BLaER1 treated with 17β-estradiol and CSF1 and Interleukin-3, amounts not matched to agents 10 nM and 100 nM (cell line): Measurements from ENCODE around the gene ARPC3.
"Not testable (repeated sequence)": the region's sequence is repeated elsewhere in the genome, so short reads cannot be mapped to it uniquely, and the experiment has no call there.

Experiments
- H3K27ac ChIP-seq, 11 experiments: shearing (Covaris generic); formaldehyde crosslinking; 2 replicates each; pipeline ENCODE4 v1.8.1; 2022
- H3K27me3 ChIP-seq, 11 experiments: shearing (Covaris generic); formaldehyde crosslinking; 2 replicates each; pipeline ENCODE4 v1.8.1; 2022
- H3K36me3 ChIP-seq, 11 experiments: shearing (Covaris generic); formaldehyde crosslinking; 2 replicates each; pipeline ENCODE4 v1.8.1; 2022
- H3K4me1 ChIP-seq, 10 experiments: shearing (Covaris generic); formaldehyde crosslinking; 2 replicates each; pipeline ENCODE4 v1.8.1; 2022
- H3K4me2 ChIP-seq, 11 experiments: shearing (Covaris generic); formaldehyde crosslinking; 2 replicates each; pipeline ENCODE4 v1.8.1; 2022
- H3K4me3 ChIP-seq, 10 experiments: shearing (Covaris generic); formaldehyde crosslinking; 2 replicates each; pipeline ENCODE4 v1.8.1; 2022
- H3K9ac ChIP-seq, 11 experiments: shearing (Covaris generic); formaldehyde crosslinking; 2 replicates each; pipeline ENCODE4 v1.8.1; 2022
- H3K9me3 ChIP-seq, 11 experiments: shearing (Covaris generic); formaldehyde crosslinking; replicated peaks in 1 of 11; 2 replicates each; pipeline ENCODE4 v1.8.1; 2022
- H4K20me1 ChIP-seq, 11 experiments: shearing (Covaris generic); formaldehyde crosslinking; 2 replicates each; pipeline ENCODE4 v1.8.1; 2022
- Cebpa-rat ChIP-seq, 11 experiments: shearing (Covaris generic); IDR thresholded peaks; 2 replicates each; pipeline ENCODE4 v1.8.1; 2022

ARPC3 gene

GRCh38 chr12:110426406-110426805 lies 23.7 kb downstream of the ARPC3 start:
- H3K36me3 ChIP-seq, result no peaks in the 10 kb centered on the region
- H3K27ac ChIP-seq, result no peak overlapping the region
- no peak overlapping the region for H3K4me3 ChIP-seq
- no peak for TF ChIP-seq Cebpa-rat (IDR thresholded peaks at IDR 0.05)
- H3K4me2 ChIP-seq, result no peak overlapping the region
- H3K27me3 ChIP-seq, result no peaks in the 10 kb centered on the region
- no peaks in the 10 kb centered on the region for H4K20me1 ChIP-seq
- H3K9ac ChIP-seq, result no peak overlapping the region
- H3K9me3 ChIP-seq, result no peaks in the 10 kb centered on the region
- H3K4me1 ChIP-seq, result peaks cover 0 to 4% (median 3%) of the 10 kb centered on the region in 10 experiments; a peak in 4 of 20 replicates

DNA sequence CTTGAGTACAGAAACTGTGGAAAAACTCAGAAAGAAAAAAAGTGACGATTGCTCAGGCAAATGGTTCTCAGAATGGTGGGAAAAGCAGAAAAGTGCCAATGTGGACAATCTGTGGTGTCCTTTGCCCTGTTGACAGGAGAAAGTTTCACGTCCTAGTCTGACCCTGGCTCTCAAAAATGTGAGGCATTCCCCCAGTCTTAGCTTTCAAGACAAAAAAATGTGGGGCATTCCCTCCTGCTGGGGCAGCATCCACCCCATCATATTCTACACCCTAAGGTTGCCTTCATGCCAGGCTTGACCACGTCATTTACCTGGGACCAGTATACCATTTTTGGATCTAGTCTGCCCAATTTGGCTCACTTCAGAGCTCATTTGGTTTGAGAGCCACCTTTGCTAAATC lies 25.9 kb downstream of the ARPC3 start:
- Histone ChIP-seq H3K9me3 (no peaks in the 10 kb centered on the region), H3K27ac (no peak overlapping the region), H3K4me3 (no peak overlapping the region), H3K9ac (no peak overlapping the region; a peak in 1 of 22 replicates), H4K20me1 (no peaks in the 10 kb centered on the region), H3K4me2 (no peak overlapping the region), H3K4me1 (peaks cover 0 to 5% (median 3%) of the 10 kb centered on the region in 10 experiments; a peak in 7 of 20 replicates), H3K36me3 (no peaks in the 10 kb centered on the region), H3K27me3 (no peaks in the 10 kb centered on the region)
- no peak for TF ChIP-seq Cebpa-rat (IDR thresholded peaks at IDR 0.05)

DNA sequence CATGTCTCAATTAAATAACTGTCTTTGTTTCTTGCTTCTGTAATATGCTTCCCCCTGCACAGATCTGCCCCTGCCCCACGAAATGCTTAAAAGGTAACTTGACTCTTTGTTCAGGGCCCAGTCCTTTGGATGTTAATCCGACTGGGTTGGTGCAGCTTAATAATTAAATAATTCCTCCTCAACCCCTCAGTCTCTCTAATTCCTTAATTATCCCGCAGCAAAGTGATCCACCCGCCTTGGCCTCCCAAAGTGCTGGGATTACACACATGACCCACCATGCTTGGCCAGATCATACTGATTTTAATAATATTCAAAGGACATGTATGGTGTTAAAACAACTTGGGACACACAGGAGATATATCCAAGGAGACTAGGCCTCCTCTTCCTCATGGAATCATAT lies 28.4 kb downstream of the ARPC3 start:
- H3K9me3 ChIP-seq, result no peaks in the 10 kb centered on the region
- no peak overlapping the region for H3K4me3 ChIP-seq
- TF ChIP-seq Cebpa-rat (IDR thresholded peaks at IDR 0.05), result no peak
- H3K36me3 ChIP-seq, result no peaks in the 10 kb centered on the region
- H3K9ac ChIP-seq, result no peak overlapping the region
- no peak overlapping the region for H3K4me2 ChIP-seq
- peaks cover 11 to 31% (median 18%) of the 10 kb centered on the region in 10 experiments for H3K4me1 ChIP-seq
- no peaks in the 10 kb centered on the region for H3K27me3 ChIP-seq
- H3K27ac ChIP-seq, result no peak overlapping the region
- no peaks in the 10 kb centered on the region for H4K20me1 ChIP-seq

DNA sequence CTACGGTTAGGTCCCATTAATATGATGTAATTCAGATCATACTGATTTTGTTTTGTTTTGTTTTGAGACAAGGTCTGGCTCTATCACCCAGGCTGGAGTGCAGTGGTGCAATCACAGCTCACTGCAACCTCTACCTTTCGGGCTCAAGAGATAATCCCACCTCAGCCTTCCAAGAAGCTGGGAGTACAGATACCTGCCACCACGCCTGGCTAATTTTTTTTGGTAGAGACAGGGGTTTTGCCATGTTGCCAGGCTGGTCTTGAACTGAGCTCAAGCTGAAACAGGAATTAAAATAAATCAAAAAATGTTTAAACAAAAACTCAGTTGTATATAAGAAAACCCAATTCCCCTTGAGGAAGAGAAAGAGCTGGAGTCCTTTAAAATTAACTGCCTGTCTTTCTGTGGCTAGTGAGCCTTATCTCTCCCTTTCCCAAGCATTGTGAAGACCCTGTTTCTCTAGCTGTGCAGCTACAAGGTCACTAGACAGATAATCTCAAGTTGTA lies 28.9 kb downstream of the ARPC3 start:
- no peak overlapping the region for H3K4me3 ChIP-seq
- H3K4me1 ChIP-seq, result peaks cover 12 to 33% (median 20%) of the 10 kb centered on the region in 10 experiments
- no peaks in the 10 kb centered on the region for H3K9me3 ChIP-seq
- H3K4me2 ChIP-seq, result no peak overlapping the region
- H3K27me3 ChIP-seq, result no peaks in the 10 kb centered on the region
- TF ChIP-seq Cebpa-rat (IDR thresholded peaks at IDR 0.05), result no peak
- no peaks in the 10 kb centered on the region for H4K20me1 ChIP-seq
- H3K27ac ChIP-seq, result no peak overlapping the region
- no peak overlapping the region for H3K9ac ChIP-seq
- H3K36me3 ChIP-seq, result no peaks in the 10 kb centered on the region

GRCh38 chr12:110420644-110421043 lies 29.5 kb downstream of the ARPC3 start:
- not testable (repeated sequence) for H3K36me3 ChIP-seq, H3K4me3 ChIP-seq, H3K9me3 ChIP-seq, H3K4me2 ChIP-seq, H3K27ac ChIP-seq, H3K9ac ChIP-seq, H4K20me1 ChIP-seq, H3K27me3 ChIP-seq
- peaks cover 12 to 33% (median 20%) of the 10 kb centered on the region in 10 experiments for H3K4me1 ChIP-seq

GRCh38 chr12:110417113-110417512 lies 33.0 kb downstream of the ARPC3 start:
- Histone ChIP-seq H3K9ac (peak overlapping the region in 8 of 11 experiments; percentile 4 to 61 (median 40); a peak in 10 of 22 replicates), H3K4me2 (peak overlapping the region; percentile 29 to 72 (median 49)), H3K4me1 (peaks cover 12 to 33% (median 20%) of the 10 kb centered on the region in 10 experiments), H3K27ac (peak overlapping the region in 9 of 11 experiments; percentile 27 to 77 (median 63); a peak in 16 of 22 replicates)
- not testable (repeated sequence) for H3K9me3 ChIP-seq, H3K4me3 ChIP-seq, H3K27me3 ChIP-seq, H3K36me3 ChIP-seq, H4K20me1 ChIP-seq

GRCh38 chr12:110410086-110410485 lies 40.1 kb downstream of the ARPC3 start:
- not testable (repeated sequence) for H3K36me3 ChIP-seq, H3K9ac ChIP-seq, H3K27me3 ChIP-seq, H3K4me1 ChIP-seq, H4K20me1 ChIP-seq, H3K4me3 ChIP-seq, H3K4me2 ChIP-seq, H3K9me3 ChIP-seq, H3K27ac ChIP-seq

DNA sequence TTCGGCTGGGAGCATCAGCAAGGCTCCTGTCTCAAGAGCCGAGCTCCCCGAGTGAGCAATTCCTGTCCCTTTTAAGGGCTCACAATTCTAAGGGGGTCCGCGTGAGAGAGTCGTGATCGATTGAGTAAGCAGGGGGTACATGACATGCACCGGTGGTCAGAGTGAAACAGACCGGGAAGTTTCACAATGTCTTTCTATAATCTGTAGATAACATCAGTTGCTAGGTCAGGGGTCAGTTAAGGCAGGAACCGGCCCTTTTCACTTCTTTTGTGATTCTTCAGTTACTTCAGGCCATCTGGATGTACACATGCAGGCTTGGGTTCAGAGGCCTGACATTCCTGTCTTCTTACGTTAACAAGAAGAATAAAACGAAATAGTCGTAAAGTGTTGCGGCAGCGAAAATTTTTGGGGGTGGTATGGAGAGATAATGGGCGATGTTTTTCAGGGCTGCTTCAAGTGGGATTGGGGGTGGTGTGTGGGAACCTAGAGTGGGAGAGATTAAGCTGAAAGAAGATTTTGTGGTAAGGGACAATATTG lies 44.9 kb downstream of the ARPC3 start:
- H3K27me3 ChIP-seq, H3K9ac ChIP-seq, H3K9me3 ChIP-seq, H3K4me3 ChIP-seq: not testable (repeated sequence)
- Histone ChIP-seq H3K27ac (peak overlapping the region in 3 of 11 experiments; percentile 22 to 100 (median 99); a peak in 4 of 22 replicates), H4K20me1 (peaks cover 0 to 17% (median 0%) of the 10 kb centered on the region in 11 experiments; a peak in 8 of 22 replicates), H3K4me2 (peak overlapping the region in 4 of 11 experiments; percentile 0 to 81 (median 28); a peak in 3 of 22 replicates), H3K36me3 (peaks cover 5 to 22% (median 18%) of the 10 kb centered on the region in 11 experiments; a peak in 20 of 22 replicates), H3K4me1 (peaks cover 19 to 38% (median 26%) of the 10 kb centered on the region in 10 experiments)

DNA sequence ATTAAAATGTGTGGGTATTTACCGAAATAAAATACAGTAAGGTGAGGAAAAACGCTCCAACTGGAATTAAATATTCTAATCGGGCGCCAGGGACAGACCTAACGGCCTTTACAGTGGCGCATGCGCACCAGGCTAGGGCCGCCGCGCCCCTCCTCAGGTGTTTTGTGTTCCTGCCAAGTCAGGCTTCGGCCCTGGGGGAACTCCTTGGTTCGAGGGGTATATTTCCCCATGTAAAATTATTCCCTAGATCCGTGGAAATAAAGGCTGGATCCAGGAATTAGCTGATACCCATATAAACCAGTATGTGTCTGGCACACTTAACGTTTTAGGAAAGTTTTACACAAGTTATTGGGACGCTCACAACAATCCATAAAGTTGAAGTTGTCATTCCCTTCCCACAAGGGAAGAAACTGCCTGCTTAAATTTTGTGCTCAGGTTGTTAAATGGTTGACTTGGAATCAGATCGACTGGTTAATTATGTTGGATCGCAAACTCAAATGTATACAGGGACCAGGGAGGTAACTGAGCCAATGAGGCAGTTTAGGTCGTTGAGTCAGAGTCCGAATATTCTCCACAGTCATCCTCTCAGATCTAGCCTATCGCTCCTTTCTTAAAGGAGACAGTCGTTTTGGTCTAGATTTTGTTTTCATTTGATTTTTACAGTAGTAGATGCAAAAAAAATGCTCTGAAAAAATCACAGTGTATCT lies 46.0 kb downstream of the ARPC3 start:
- H3K27me3 ChIP-seq, result no peaks in the 10 kb centered on the region
- peaks cover 19 to 38% (median 29%) of the 10 kb centered on the region in 10 experiments for H3K4me1 ChIP-seq
- H3K9ac ChIP-seq, result peak overlapping the region; percentile 90 to 98 (median 93)
- peak overlapping the region; percentile 83 to 99 (median 94) for H3K4me3 ChIP-seq
- H4K20me1 ChIP-seq, result peaks cover 0 to 27% (median 6%) of the 10 kb centered on the region in 11 experiments; a peak in 9 of 22 replicates
- TF ChIP-seq Cebpa-rat (IDR thresholded peaks at IDR 0.05), result no peak
- peaks cover 5 to 33% (median 28%) of the 10 kb centered on the region in 11 experiments; a peak in 20 of 22 replicates for H3K36me3 ChIP-seq
- H3K27ac ChIP-seq, result peak overlapping the region; percentile 96 to 100 (median 98)
- no peaks in the 10 kb centered on the region for H3K9me3 ChIP-seq
- peak overlapping the region; percentile 79 to 98 (median 88) for H3K4me2 ChIP-seq
